Testis (tissue), 3 donors: ENCODE data around the gene JAK2. TPM values are rescaled to one million over a fixed set of nuclear protein-coding genes. Genes with fewer than 3 reads are reported as not detected.

Experiments used
- DNase-seq: peaks from one replicate; pipeline ENCODE4 v3.0.0-alpha.2; 2019
- H3K27ac ChIP-seq, 2 donors: fragments of 200-600 bp; sonication (generic); one replicate each; pipeline ENCODE4 v1.5.1; 2019
- H3K27me3 ChIP-seq: fragments of 200-600 bp; sonication (generic); one replicate; pipeline ENCODE4 v1.5.1; 2019
- H3K36me3 ChIP-seq: fragments of 200-600 bp; sonication (generic); one replicate; pipeline ENCODE4 v1.5.1; 2017; ENCODE audit warnings: low read depth; ENCODE audit errors: missing control alignments
- H3K4me1 ChIP-seq: fragments of 200-600 bp; sonication (generic); one replicate; pipeline ENCODE4 v1.5.1; 2019
- H3K4me3 ChIP-seq, 2 donors: fragments of 200-600 bp; sonication (generic); one replicate each; pipeline ENCODE4 v1.5.1; 2017 to 2019
- H3K9me3 ChIP-seq: fragments of 200-600 bp; sonication (generic); one replicate; pipeline ENCODE4 v1.5.1; 2017
- POLR2A ChIP-seq: fragments of 450-650 bp; IDR thresholded peaks from one replicate; pipeline ENCODE4 v1.6.1; 2017; ENCODE audit warnings: antibody characterized with exemption, mild to moderate bottlenecking, moderate library complexity
- WGBS, 2 donors: methylation state at CpG; one replicate each; pipeline ENCODE4 v1.1.5; 2018; 5-methylcytosine and 5-hydroxymethylcytosine counted together
- intact Hi-C: fragments of 100-400 bp; cut with DNase I; formaldehyde crosslinking; loops from one replicate; pipeline ENCODE4 v1.15.1; 2023; ENCODE audit warnings: low total_unique reads
- polyA plus RNA-seq: library from polyadenylated mRNA; stranded (reverse); fragments of 350-450 nt; fragmentation: Illumina TruSeq; extraction: RNeasy Lipid Tissue Mini Kit (QIAGEN cat#74804); gene quantifications from one replicate; pipeline ENCODE4 v1.2.3, GENCODE V29; 2014; ENCODE audit warnings: low read depth, low replicate concordance; ENCODE audit not compliant: insufficient read depth
- total RNA-seq, 2 donors: library from RNA; depleted of rRNA; stranded (reverse); fragments of >200 nt; gene quantifications; one replicate each; pipeline ENCODE4 v1.2.3, GENCODE V29; 2016
- TF ChIP-seq, protein P1 (sequence below), 3 experiments: fragments of 450-650 bp in 2 of 3; fragments of 200-600 bp in 1 of 3; sonication (generic) in 1 of 3; IDR thresholded peaks; one replicate each; pipeline ENCODE4 v1.5.1; 2016 to 2019; ENCODE audit warnings: antibody characterized with exemption in 3 of 3, mild to moderate bottlenecking in 2 of 3, moderate library complexity in 1 of 3

JAK2 gene
- total and polyA plus RNA-seq, 3 donors from 2014 or later: 14.0 to 25.5 (median 24.1) TPM

DNA sequence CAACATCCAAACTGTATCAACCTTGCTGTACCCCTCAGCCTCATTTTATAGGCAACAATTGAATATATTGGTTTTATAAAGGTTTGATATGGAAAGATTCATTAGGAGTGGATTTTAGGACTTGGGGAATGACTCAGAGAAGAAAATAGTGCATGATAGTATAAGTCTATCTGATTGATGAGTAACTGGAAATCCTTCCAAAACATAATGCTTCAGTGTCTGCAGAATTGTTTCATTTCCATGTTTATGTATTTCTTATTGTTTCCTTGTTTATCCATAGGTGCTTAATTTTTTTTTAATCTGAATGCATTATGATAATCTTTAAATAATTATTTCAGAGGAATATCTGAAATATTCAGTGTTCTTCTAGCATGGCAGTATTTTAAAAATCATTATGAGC is 12.6 kb downstream of the JAK2 start:
- H3K36me3 ChIP-seq: no peaks in the 10 kb centered on the region
- intact Hi-C loops: no loop called here
- H3K4me1 ChIP-seq: no peaks in the 10 kb centered on the region
- no peaks in the 10 kb centered on the region for H3K27me3 ChIP-seq
- H3K27ac ChIP-seq: no peak overlapping the region
- TF ChIP-seq POLR2A: no peak
- TF ChIP-seq, protein P1, sequence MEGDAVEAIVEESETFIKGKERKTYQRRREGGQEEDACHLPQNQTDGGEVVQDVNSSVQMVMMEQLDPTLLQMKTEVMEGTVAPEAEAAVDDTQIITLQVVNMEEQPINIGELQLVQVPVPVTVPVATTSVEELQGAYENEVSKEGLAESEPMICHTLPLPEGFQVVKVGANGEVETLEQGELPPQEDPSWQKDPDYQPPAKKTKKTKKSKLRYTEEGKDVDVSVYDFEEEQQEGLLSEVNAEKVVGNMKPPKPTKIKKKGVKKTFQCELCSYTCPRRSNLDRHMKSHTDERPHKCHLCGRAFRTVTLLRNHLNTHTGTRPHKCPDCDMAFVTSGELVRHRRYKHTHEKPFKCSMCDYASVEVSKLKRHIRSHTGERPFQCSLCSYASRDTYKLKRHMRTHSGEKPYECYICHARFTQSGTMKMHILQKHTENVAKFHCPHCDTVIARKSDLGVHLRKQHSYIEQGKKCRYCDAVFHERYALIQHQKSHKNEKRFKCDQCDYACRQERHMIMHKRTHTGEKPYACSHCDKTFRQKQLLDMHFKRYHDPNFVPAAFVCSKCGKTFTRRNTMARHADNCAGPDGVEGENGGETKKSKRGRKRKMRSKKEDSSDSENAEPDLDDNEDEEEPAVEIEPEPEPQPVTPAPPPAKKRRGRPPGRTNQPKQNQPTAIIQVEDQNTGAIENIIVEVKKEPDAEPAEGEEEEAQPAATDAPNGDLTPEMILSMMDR (IDR thresholded peaks at IDR 0.05): no peak
- no peak for DNase-seq
- no peaks in the 10 kb centered on the region for H3K9me3 ChIP-seq
- no peak overlapping the region for H3K4me3 ChIP-seq

DNA sequence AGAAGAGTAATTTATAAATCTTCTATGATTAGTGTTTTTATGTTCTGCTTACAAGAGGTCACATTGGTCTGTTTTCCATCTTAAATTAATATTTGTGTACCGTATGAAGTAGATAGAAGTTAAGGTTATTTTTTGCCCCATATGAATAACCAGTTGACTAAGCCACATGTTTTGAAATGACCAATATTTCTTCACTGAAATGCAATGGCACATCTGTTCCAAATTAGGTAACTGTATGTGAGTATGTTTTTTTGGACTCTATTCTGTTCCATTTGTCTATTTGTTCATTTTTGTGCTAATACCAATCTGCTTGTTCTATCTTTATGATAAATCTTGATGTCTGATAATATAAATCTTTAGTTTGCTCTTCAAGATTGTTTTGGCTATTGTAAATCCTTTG is 17.7 kb downstream of the JAK2 start:
- no peak overlapping the region for H3K27ac ChIP-seq
- H3K4me1 ChIP-seq: no peaks in the 10 kb centered on the region
- no peak overlapping the region for H3K4me3 ChIP-seq
- H3K9me3 ChIP-seq: no peaks in the 10 kb centered on the region
- intact Hi-C loops: no loop called here
- no peak for TF ChIP-seq POLR2A
- TF ChIP-seq, protein P1 (IDR thresholded peaks at IDR 0.05): no peak
- DNase-seq: no peak
- H3K36me3 ChIP-seq: no peaks in the 10 kb centered on the region
- no peaks in the 10 kb centered on the region for H3K27me3 ChIP-seq
- 56 to 81% methylated on average over 1 of the region's 1 CpG for WGBS, 2 donors

DNA sequence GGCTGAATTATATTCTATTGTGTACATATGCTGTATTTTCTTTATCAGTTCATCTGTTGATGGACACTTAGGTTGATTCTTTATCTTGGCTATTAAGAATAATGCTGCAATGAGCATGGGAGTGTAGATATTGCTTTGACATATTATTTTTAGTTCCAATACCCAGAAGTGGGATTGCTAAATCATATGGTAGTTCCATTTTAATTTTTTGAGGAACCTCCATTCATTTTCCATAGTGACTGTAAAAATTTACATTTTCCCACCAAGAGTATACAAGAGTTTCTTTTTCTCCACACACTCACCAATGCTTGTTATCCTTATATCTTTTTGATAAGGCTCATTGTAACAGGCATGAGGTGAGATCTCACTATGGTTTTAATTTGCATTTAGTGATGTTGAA is 19.4 kb downstream of the JAK2 start:
- Histone ChIP-seq H3K36me3 (no peaks in the 10 kb centered on the region), H3K4me3 (no peak overlapping the region), H3K9me3 (no peaks in the 10 kb centered on the region), H3K27me3 (no peaks in the 10 kb centered on the region), H3K4me1 (no peaks in the 10 kb centered on the region), H3K27ac (no peak overlapping the region)
- no peak for TF ChIP-seq POLR2A
- TF ChIP-seq, protein P1 (IDR thresholded peaks at IDR 0.05): no peak
- no peak for DNase-seq
- intact Hi-C loops: no loop called here

DNA sequence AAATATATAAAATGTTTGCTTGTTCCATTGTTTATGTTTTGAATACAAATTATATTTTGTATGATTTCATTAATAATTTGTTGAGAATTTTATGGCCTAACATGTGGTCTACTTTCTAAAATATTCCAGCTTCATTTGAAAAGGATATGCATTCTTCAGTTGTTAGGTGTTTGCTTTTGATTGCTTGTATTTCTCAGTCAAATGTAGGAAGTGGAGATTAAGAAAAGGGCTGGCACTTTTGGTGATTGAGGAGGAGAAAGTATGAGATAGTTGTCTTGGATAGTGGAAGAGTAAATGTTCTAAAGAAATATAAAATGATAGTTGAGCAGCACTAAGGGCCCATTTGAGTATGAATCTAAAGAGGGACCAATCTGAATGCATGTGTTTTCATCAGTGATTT is 23.1 kb downstream of the JAK2 start:
- H3K36me3 ChIP-seq: no peaks in the 10 kb centered on the region
- no peak for TF ChIP-seq POLR2A
- TF ChIP-seq, protein P1 (IDR thresholded peaks at IDR 0.05): no peak
- intact Hi-C loops: no loop called here
- H3K4me1 ChIP-seq: peaks cover 8% of the 10 kb centered on the region
- DNase-seq: no peak
- H3K4me3 ChIP-seq: no peak overlapping the region
- no peaks in the 10 kb centered on the region for H3K9me3 ChIP-seq
- H3K27ac ChIP-seq: no peak overlapping the region
- H3K27me3 ChIP-seq: no peaks in the 10 kb centered on the region

DNA sequence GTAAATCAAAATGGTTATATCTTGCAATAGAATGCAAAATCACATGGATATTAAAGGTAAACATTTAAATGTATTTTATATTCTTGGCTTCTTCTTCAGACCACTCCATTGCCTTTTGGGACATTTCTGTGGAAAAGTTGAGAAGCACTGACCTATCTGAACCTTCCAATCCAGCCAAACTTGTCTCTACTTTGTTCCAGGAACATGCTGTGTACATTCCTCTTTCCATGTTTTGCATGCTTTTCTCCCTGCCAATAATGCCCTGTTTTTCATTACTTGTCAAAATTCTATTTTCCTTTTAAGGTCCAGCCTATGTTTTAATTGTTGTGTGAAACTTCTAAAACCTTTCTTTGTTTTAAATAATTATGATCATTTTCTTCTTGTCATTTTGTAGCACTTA is 28.3 kb downstream of the JAK2 start:
- TF ChIP-seq, protein P1 (IDR thresholded peaks at IDR 0.05): no peak
- TF ChIP-seq POLR2A: no peak
- H3K27ac ChIP-seq: peak overlapping the region in 1 of 2 donors; percentile 36

More for the DNA sequence above, 28.3 kb downstream of the JAK2 start:
- H3K4me1 ChIP-seq: peaks cover 8% of the 10 kb centered on the region
- no peak overlapping the region for H3K4me3 ChIP-seq
- intact Hi-C loops: no loop called here
- no peaks in the 10 kb centered on the region for H3K36me3 ChIP-seq
- no peaks in the 10 kb centered on the region for H3K27me3 ChIP-seq
- H3K9me3 ChIP-seq: no peaks in the 10 kb centered on the region
- DNase-seq: no peak
